Mammary epithelial cell (primary cell): ENCODE measurements around the gene PTGR3.

Experiments used
- EZH2 ChIP-seq: IDR thresholded peaks from 2 replicates; pipeline ENCODE4 v1.6.1; 2012; ENCODE audit warnings: low read length, inconsistent platforms, borderline replicate concordance
- TF ChIP-seq, protein P1 (sequence below), 2 donors: IDR thresholded peaks in 1 of 2; conservative IDR thresholded peaks in 1 of 2; 2 replicates each; pipeline ENCODE4 v1.5.1; 2011 to 2012; ENCODE audit warnings: inconsistent platforms in 2 of 2, low read length in 2 of 2, mild to moderate bottlenecking in 2 of 2, control low read depth in 1 of 2, low read depth in 1 of 2; ENCODE audit not compliant: insufficient read depth in 1 of 2; ENCODE audit errors: extremely low read depth in 1 of 2

DNA sequence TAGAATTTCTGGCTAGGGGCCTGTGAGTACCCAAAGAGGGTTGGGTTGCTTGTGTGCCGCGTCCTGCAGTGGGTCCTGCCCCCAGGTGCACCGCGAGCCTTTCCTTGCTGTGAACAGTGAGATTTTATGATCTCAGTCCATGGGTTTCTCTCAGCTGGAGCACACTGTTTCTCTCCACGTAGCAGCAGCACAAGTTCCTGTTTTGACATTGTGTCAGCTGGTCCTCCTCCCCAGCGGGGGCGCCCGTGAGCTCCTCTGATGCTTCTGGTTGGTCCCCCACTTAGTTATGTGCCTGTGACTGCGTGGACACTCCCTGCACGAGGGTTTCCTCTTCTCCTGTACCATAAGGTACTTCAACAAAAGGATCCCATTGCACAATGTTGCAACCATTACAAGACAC lies 31.5 kb upstream of the PTGR3 start:
- TF ChIP-seq, protein P1, sequence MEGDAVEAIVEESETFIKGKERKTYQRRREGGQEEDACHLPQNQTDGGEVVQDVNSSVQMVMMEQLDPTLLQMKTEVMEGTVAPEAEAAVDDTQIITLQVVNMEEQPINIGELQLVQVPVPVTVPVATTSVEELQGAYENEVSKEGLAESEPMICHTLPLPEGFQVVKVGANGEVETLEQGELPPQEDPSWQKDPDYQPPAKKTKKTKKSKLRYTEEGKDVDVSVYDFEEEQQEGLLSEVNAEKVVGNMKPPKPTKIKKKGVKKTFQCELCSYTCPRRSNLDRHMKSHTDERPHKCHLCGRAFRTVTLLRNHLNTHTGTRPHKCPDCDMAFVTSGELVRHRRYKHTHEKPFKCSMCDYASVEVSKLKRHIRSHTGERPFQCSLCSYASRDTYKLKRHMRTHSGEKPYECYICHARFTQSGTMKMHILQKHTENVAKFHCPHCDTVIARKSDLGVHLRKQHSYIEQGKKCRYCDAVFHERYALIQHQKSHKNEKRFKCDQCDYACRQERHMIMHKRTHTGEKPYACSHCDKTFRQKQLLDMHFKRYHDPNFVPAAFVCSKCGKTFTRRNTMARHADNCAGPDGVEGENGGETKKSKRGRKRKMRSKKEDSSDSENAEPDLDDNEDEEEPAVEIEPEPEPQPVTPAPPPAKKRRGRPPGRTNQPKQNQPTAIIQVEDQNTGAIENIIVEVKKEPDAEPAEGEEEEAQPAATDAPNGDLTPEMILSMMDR (conservative IDR thresholded peaks at IDR 0.05 in 1 of 2, IDR thresholded peaks at IDR 0.05 in 1 of 2; ENCODE audit: extremely low read depth in 1 of 2, insufficient read depth in 1 of 2, low read depth in 1 of 2, low read length in 2 of 2): no peak
- TF ChIP-seq EZH2: no peak
